Measurements from ENCODE around the gene MC3R. TPM values are rescaled to one million over a fixed set of nuclear protein-coding genes. Genes with fewer than 3 reads are reported as not detected.

Gene MC3R
- total RNA-seq, 6 donors from 2014 or later = not detected

DNA sequence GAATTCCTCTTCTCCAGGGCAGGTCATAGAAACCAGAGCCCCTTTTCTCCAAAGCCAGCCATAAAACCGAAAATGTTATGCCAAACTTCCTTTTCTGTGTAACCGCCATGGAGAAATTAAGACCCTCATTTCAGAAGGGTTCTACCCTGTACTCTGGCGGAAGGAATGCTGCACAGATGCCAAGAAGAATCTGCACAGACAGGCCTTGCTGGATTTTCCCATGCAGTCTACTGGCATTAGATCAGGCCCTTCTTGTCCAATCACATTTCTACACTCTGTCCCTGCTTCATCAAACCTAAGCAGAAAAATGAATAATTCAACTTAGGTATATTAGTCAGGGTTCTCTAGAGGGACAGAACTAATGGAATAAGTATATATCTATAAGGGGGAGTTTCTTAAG is 43.2 kb upstream of the MC3R start:
- TF ChIP-seq, protein P1, sequence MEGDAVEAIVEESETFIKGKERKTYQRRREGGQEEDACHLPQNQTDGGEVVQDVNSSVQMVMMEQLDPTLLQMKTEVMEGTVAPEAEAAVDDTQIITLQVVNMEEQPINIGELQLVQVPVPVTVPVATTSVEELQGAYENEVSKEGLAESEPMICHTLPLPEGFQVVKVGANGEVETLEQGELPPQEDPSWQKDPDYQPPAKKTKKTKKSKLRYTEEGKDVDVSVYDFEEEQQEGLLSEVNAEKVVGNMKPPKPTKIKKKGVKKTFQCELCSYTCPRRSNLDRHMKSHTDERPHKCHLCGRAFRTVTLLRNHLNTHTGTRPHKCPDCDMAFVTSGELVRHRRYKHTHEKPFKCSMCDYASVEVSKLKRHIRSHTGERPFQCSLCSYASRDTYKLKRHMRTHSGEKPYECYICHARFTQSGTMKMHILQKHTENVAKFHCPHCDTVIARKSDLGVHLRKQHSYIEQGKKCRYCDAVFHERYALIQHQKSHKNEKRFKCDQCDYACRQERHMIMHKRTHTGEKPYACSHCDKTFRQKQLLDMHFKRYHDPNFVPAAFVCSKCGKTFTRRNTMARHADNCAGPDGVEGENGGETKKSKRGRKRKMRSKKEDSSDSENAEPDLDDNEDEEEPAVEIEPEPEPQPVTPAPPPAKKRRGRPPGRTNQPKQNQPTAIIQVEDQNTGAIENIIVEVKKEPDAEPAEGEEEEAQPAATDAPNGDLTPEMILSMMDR (IDR thresholded peaks at IDR 0.05) = no peak
- no peak for TF ChIP-seq EP300 (IDR thresholded peaks at IDR 0.05)
- no peak for TF ChIP-seq POLR2A (IDR thresholded peaks at IDR 0.05)
- no peak for TF ChIP-seq POLR2AphosphoS5 (IDR thresholded peaks at IDR 0.05)
- Histone ChIP-seq H3K27me3 (no peaks in the 10 kb centered on the region), H3K4me3 (no peak overlapping the region), H3K27ac (no peak overlapping the region), H3K36me3 (no peaks in the 10 kb centered on the region), H3K9me3 (peaks cover 2 to 8% (median 4%) of the 10 kb centered on the region in 4 donors), H3K4me1 (no peaks in the 10 kb centered on the region)
- no peak for DNase-seq
- no peak for ATAC-seq (ENCODE audit: low FRiP score in 2 of 2)
- 79 to 82% methylated on average over 3 of the region's 3 CpGs for WGBS, 2 donors

DNA sequence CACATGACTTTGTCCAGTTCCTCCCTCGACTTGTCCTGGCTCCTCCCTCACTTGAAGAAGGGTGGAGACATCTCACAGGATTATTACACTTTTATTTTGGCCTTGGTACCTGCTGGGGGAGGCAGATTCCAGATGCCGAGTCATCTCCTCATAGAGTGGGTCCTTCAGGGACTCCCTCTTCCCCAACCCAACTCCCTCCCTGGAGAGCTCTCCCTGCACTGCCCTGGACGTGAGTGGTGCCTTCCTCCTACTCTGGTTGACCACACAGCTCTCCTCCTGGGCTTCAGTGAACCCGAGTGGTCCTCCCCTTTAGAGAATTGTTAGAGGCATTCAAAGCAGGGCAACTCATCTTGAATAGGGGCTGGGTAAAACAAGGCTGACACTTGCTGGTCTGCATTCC is 40.9 kb upstream of the MC3R start:
- Histone ChIP-seq H3K36me3 (no peaks in the 10 kb centered on the region), H3K4me1 (no peaks in the 10 kb centered on the region), H3K27me3 (no peaks in the 10 kb centered on the region), H3K4me3 (no peak overlapping the region), H3K27ac (no peak overlapping the region), H3K9me3 (no peaks in the 10 kb centered on the region)
- DNase-seq (no peak), ATAC-seq (ENCODE audit: low FRiP score in 2 of 2) (no peak)
- no peak for TF ChIP-seq POLR2A (IDR thresholded peaks at IDR 0.05)
- TF ChIP-seq POLR2AphosphoS5 (IDR thresholded peaks at IDR 0.05) = no peak
- TF ChIP-seq EP300 (IDR thresholded peaks at IDR 0.05) = no peak
- TF ChIP-seq, protein P1 (IDR thresholded peaks at IDR 0.05) = no peak
- WGBS, 2 donors = 56 to 60% methylated on average over 4 of the region's 4 CpGs

DNA sequence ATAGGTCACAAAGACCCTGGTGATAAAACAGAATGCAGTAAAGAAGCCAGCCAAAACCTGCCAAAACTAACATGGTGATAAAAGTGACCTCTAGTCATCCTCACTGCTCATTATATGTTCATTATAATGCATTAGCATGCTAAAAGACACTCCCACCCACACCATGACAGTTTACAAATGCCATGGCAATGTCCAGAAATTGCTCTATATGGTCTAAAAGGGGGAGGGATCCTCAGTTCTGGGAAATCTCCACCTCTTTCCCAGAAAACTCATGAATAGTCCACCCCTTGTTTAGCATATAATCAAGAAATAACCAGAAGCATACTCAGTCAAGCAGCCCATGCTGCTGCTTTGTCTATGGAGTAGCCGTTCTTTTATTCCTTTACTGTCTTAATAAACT is 40.4 kb upstream of the MC3R start:
- no peak for ATAC-seq (ENCODE audit: low FRiP score in 2 of 2)

DNA sequence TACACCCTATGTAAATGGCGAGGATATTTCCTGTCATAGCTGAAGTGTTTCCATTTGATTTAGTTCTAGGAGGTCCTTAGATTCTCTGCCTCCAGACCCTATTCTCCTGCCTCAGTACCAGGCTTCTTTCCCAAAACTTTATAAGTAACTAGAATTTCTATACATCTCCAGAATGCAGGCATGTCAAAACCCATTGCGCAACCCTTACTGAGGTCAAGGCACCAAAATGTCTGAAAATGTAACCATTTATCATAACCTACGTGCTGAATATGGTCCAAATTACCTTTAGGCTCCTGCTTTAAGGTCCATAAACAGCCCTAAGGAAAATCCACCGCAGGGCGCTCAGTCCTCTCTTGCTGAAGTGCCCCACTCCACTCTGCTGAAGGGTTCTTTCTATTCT is 37.5 kb upstream of the MC3R start:
- TF ChIP-seq POLR2A (IDR thresholded peaks at IDR 0.05) (no peak), POLR2AphosphoS5 (IDR thresholded peaks at IDR 0.05) (no peak), EP300 (IDR thresholded peaks at IDR 0.05) (no peak)
- TF ChIP-seq, protein P1 (IDR thresholded peaks at IDR 0.05) = no peak
- WGBS, 2 donors = 65 to 76% methylated on average over 5 of the region's 5 CpGs
- DNase-seq (no peak), ATAC-seq (ENCODE audit: low FRiP score in 2 of 2) (no peak)
- Histone ChIP-seq H3K27ac (no peak overlapping the region), H3K9me3 (no peaks in the 10 kb centered on the region), H3K4me1 (no peaks in the 10 kb centered on the region), H3K36me3 (no peaks in the 10 kb centered on the region), H3K27me3 (no peaks in the 10 kb centered on the region), H3K4me3 (no peak overlapping the region)

More for the DNA sequence above, 40.4 kb upstream of the MC3R start:
- Histone ChIP-seq H3K27me3 (no peaks in the 10 kb centered on the region), H3K4me3 (no peak overlapping the region), H3K9me3 (no peaks in the 10 kb centered on the region), H3K4me1 (no peaks in the 10 kb centered on the region), H3K36me3 (no peaks in the 10 kb centered on the region), H3K27ac (no peak overlapping the region)
- DNase-seq = no peak
- no peak for TF ChIP-seq EP300 (IDR thresholded peaks at IDR 0.05)
- TF ChIP-seq POLR2A (IDR thresholded peaks at IDR 0.05) = no peak
- TF ChIP-seq, protein P1 (IDR thresholded peaks at IDR 0.05) = no peak
- no peak for TF ChIP-seq POLR2AphosphoS5 (IDR thresholded peaks at IDR 0.05)
- 83 to 94% methylated on average over 1 of the region's 1 CpG for WGBS, 2 donors

DNA sequence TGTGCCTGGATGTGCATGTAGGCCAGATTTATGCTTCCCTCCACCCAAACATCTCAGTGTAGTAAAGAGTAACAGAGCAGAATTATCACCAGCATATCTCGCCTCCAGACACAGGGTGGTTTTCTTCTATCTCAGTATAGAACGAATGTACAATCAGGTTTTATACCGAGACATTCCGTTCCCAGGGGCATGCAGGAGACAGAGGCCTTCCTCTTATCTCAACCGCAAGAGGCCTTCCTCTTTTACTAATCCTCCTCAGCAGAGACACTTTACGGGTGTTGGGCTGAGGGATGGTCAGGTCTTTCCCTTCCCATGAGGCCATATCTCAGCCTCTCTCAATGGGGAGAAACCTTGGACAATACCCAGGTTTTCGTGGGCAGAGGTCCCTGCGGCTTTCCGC is 36.4 kb upstream of the MC3R start:
- DNase-seq (no peak), ATAC-seq (ENCODE audit: low FRiP score in 2 of 2) (no peak)
- no peaks in the 10 kb centered on the region for H3K4me1 ChIP-seq
- no peak overlapping the region for H3K27ac ChIP-seq
- WGBS, 2 donors = 54 to 70% methylated on average over 9 of the region's 9 CpGs
- no peaks in the 10 kb centered on the region for H3K27me3 ChIP-seq
- TF ChIP-seq, protein P1 (IDR thresholded peaks at IDR 0.05) = no peak
- no peaks in the 10 kb centered on the region for H3K9me3 ChIP-seq
- H3K4me3 ChIP-seq = no peak overlapping the region
- H3K36me3 ChIP-seq = no peaks in the 10 kb centered on the region

All from upper lobe of left lung (tissue), 6 donors.